Panc1 (cell line): ENCODE results near the gene LDAF1. TPM values are rescaled to one million over a fixed set of nuclear protein-coding genes. Genes with fewer than 3 reads are reported as not detected.

ENCODE experiments used
- ATAC-seq: fragments of 200-7000 bp; cut with Tn5 transposase; 2 replicates; pipeline ENCODE4 v1.9.1; 2020; ENCODE audit warnings: mild to moderate bottlenecking, moderate library complexity
- BruUV-seq: library from RNA; stranded (reverse); fragments of 400-500 nt; replicated peaks from 2 replicates; lab custom pipeline; 2021; lab: Mats Ljungman, UMichigan
- CTCF ChIA-PET: fragments of 300-600 bp; sonication (Branson Sonifier 250); formaldehyde crosslinking; loops from one replicate; lab custom pipeline; 2022; ENCODE audit warnings: antibody characterized with exemption; lab: Charles Lee
- POLR2A ChIA-PET: fragments of 300-600 bp; sonication (Branson Sonifier 250); formaldehyde crosslinking; loops from one replicate; lab custom pipeline; 2022; ENCODE audit warnings: antibody characterized with exemption; lab: Charles Lee
- DNase-seq: peaks from one replicate; pipeline ENCODE4 v3.0.0-alpha.2; 2010; ENCODE audit warnings: low read depth, low spot score
- H3K27ac ChIP-seq: 2 replicates; pipeline ENCODE4 v1.5.1; 2011; ENCODE audit warnings: mild to moderate bottlenecking, low read length, inconsistent platforms
- H3K27me3 ChIP-seq: fragments of 200-500 bp; sonication (Bioruptor generic); 2 replicates; pipeline ENCODE4 v1.6.0; 2014; ENCODE audit warnings: low read length, inconsistent platforms; ENCODE audit not compliant: control insufficient read depth, insufficient read depth
- H3K36me3 ChIP-seq: fragments of 200-500 bp; sonication (Bioruptor generic); 2 replicates; pipeline ENCODE4 v1.5.1; 2014; ENCODE audit warnings: inconsistent platforms, mild to moderate bottlenecking, low read length, moderate library complexity; ENCODE audit not compliant: control insufficient read depth, insufficient read depth
- H3K4me1 ChIP-seq: 2 replicates; pipeline ENCODE4 v1.5.1; 2011; ENCODE audit warnings: inconsistent platforms, mild to moderate bottlenecking, low read length, moderate library complexity; ENCODE audit not compliant: control insufficient read depth, insufficient read depth
- H3K4me3 ChIP-seq, 2 experiments: 2 replicates each; pipeline ENCODE4 v1.5.1; 2011 to 2012; ENCODE audit warnings: low read depth in 2 of 2, low read length in 2 of 2, mild to moderate bottlenecking in 2 of 2, inconsistent platforms in 1 of 2, moderate library complexity in 1 of 2
- H3K9me3 ChIP-seq: fragments of 200-500 bp; sonication (Bioruptor generic); 2 replicates; pipeline ENCODE4 v1.5.1; 2014; ENCODE audit warnings: low read depth, mild to moderate bottlenecking, inconsistent platforms, low read length, moderate library complexity; ENCODE audit not compliant: control insufficient read depth, insufficient read depth
- POLR2AphosphoS5 ChIP-seq: IDR thresholded peaks from 2 replicates; pipeline ENCODE4 v1.6.1; 2012; ENCODE audit warnings: mild to moderate bottlenecking, low read depth, low read length, moderate library complexity
- SIN3A ChIP-seq: IDR thresholded peaks from 2 replicates; pipeline ENCODE4 v1.6.1; 2012; ENCODE audit warnings: low read depth, mild to moderate bottlenecking, low read length, moderate library complexity, borderline replicate concordance; ENCODE audit not compliant: insufficient read depth
- TCF7L2 ChIP-seq: IDR thresholded peaks from 2 replicates; pipeline ENCODE4 v1.6.1; 2011; ENCODE audit warnings: mild to moderate bottlenecking, low read depth, low read length, inconsistent platforms
- in situ Hi-C: cut with HindIII; loops from 2 replicates; pipeline ENCODE4 v1.10.0; 2016; ENCODE audit warnings: low sequenced_read_pairs, low pct_unique_long_range_greater_than_20kb
- intact Hi-C: fragments of 100-400 bp; cut with micrococcal nuclease; formaldehyde crosslinking; loops from one replicate; pipeline ENCODE4 v1.10.0; 2022; ENCODE audit not compliant: unreplicated experiment
- total RNA-seq: library from RNA; stranded (reverse); gene quantifications from one replicate; pipeline ENCODE4 v1.2.1, GENCODE V29; 2021; ENCODE audit not compliant: unreplicated experiment
- TF ChIP-seq, protein P1 (sequence below), 2 experiments: IDR thresholded peaks; 2 replicates each; pipeline ENCODE4 v1.6.1; 2011 to 2012; ENCODE audit warnings: low read depth in 2 of 2, control low read depth in 1 of 2, low read length in 1 of 2, mild to moderate bottlenecking in 1 of 2, moderate library complexity in 1 of 2; ENCODE audit not compliant: insufficient read depth in 1 of 2
- TF ChIP-seq, protein P2 (sequence below): fragments of 450-650 bp; IDR thresholded peaks from 2 replicates; pipeline ENCODE4 v1.5.1; 2017; ENCODE audit warnings: mild to moderate bottlenecking

Gene LDAF1
- total RNA-seq, 1 experiment from 2014 or later, result 15.2 TPM

DNA sequence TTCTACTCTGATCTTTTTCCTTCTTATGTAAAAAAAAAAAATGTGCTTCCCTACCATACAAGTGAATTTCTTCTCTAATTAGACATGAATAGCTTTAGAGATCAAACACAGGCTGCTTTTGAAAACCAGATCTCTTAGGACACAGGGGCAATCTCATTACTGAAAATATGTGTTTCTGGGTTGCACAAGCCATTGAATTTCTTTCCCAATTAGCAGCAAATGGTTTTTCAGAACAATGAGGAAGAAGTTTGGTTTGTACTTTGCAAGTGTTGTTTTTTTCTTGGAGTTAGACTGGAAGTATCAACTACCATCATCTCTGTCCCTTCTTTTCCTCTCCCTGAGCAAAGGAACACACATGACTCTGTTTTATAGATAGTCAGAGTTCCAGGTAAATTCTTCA is 69.4 kb downstream of the LDAF1 start:
- ChIA-PET POLR2A (no interaction called here), CTCF (no interaction called here)
- TF ChIP-seq POLR2AphosphoS5 (no peak), SIN3A (no peak), TCF7L2 (no peak)
- TF ChIP-seq, protein P1, sequence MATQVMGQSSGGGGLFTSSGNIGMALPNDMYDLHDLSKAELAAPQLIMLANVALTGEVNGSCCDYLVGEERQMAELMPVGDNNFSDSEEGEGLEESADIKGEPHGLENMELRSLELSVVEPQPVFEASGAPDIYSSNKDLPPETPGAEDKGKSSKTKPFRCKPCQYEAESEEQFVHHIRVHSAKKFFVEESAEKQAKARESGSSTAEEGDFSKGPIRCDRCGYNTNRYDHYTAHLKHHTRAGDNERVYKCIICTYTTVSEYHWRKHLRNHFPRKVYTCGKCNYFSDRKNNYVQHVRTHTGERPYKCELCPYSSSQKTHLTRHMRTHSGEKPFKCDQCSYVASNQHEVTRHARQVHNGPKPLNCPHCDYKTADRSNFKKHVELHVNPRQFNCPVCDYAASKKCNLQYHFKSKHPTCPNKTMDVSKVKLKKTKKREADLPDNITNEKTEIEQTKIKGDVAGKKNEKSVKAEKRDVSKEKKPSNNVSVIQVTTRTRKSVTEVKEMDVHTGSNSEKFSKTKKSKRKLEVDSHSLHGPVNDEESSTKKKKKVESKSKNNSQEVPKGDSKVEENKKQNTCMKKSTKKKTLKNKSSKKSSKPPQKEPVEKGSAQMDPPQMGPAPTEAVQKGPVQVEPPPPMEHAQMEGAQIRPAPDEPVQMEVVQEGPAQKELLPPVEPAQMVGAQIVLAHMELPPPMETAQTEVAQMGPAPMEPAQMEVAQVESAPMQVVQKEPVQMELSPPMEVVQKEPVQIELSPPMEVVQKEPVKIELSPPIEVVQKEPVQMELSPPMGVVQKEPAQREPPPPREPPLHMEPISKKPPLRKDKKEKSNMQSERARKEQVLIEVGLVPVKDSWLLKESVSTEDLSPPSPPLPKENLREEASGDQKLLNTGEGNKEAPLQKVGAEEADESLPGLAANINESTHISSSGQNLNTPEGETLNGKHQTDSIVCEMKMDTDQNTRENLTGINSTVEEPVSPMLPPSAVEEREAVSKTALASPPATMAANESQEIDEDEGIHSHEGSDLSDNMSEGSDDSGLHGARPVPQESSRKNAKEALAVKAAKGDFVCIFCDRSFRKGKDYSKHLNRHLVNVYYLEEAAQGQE (IDR thresholded peaks at IDR 0.05; ENCODE audit: insufficient read depth in 1 of 2, low read depth in 2 of 2, low read length in 1 of 2), result no peak
- TF ChIP-seq, protein P2, sequence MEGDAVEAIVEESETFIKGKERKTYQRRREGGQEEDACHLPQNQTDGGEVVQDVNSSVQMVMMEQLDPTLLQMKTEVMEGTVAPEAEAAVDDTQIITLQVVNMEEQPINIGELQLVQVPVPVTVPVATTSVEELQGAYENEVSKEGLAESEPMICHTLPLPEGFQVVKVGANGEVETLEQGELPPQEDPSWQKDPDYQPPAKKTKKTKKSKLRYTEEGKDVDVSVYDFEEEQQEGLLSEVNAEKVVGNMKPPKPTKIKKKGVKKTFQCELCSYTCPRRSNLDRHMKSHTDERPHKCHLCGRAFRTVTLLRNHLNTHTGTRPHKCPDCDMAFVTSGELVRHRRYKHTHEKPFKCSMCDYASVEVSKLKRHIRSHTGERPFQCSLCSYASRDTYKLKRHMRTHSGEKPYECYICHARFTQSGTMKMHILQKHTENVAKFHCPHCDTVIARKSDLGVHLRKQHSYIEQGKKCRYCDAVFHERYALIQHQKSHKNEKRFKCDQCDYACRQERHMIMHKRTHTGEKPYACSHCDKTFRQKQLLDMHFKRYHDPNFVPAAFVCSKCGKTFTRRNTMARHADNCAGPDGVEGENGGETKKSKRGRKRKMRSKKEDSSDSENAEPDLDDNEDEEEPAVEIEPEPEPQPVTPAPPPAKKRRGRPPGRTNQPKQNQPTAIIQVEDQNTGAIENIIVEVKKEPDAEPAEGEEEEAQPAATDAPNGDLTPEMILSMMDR, result no peak
- DNase-seq (no peak), ATAC-seq (no peak)
- no peaks in the 10 kb centered on the region for H3K36me3 ChIP-seq
- H3K4me3 ChIP-seq, result no peak overlapping the region
- H3K27me3 ChIP-seq, result peaks cover 40% of the 10 kb centered on the region
- no peak overlapping the region for H3K27ac ChIP-seq
- no peaks in the 10 kb centered on the region for H3K9me3 ChIP-seq
- no peaks in the 10 kb centered on the region for H3K4me1 ChIP-seq
- intact Hi-C loops (no loop called here), in situ Hi-C loops (no loop called here)
- BruUV-seq, result no TSS peak

DNA sequence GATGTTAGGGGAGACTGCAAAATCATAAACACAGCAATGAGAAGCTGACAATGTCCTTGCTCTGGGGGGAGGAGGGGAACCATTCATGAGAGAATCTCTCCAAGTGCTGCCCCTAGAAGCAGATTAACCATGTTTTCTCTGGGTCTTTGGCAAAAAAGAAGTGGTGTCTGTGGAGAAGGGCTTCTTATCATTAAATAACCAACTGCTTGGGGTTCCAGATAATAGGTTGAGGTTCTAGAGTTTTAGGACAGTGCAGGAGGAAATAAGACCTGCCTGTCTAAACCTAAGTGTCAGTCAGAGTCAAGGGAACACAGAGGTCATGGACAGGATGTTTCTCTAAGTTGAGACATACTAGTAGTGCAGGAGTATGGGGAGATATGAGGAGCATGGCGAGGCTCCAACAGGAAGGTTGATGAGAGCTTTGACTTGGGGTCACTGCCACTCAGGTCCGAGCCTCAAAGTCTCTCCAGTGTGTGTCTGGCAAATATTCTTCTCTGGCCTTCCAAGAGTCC is 69.9 kb downstream of the LDAF1 start:
- ChIA-PET POLR2A (no interaction called here), CTCF (no interaction called here)
- H3K4me3 ChIP-seq, result no peak overlapping the region
- H3K36me3 ChIP-seq, result no peaks in the 10 kb centered on the region
- ATAC-seq (no peak), DNase-seq (no peak)
- TF ChIP-seq POLR2AphosphoS5 (no peak), TCF7L2 (no peak), SIN3A (no peak)
- TF ChIP-seq, protein P1 (IDR thresholded peaks at IDR 0.05; ENCODE audit: insufficient read depth in 1 of 2, low read depth in 2 of 2, low read length in 1 of 2), result no peak
- TF ChIP-seq, protein P2, result no peak
- intact Hi-C loops (no loop called here), in situ Hi-C loops (no loop called here)
- H3K4me1 ChIP-seq, result no peaks in the 10 kb centered on the region
- no peak overlapping the region for H3K27ac ChIP-seq
- no peaks in the 10 kb centered on the region for H3K9me3 ChIP-seq
- H3K27me3 ChIP-seq, result peaks cover 41% of the 10 kb centered on the region
- no TSS peak for BruUV-seq

Other genes starting within 250 kb of the LDAF1 start
- 0.62 TPM for gene DNAH3, start 7.8 kb upstream of the LDAF1 start, total RNA-seq
- gene ZP2, start 52.9 kb downstream of the LDAF1 start, total RNA-seq, result not detected
- not detected for gene ANKS4B, start 75.0 kb downstream of the LDAF1 start, total RNA-seq
- 0.41 TPM for gene CRYM, start 119.6 kb downstream of the LDAF1 start, total RNA-seq